ENCODE results near the gene TAF9. TPM values are rescaled to one million over a fixed set of nuclear protein-coding genes. Genes with fewer than 3 reads are reported as not detected.
A peak's percentile ranks its signal among the peaks of the same experiment; 100 is the strongest.

Gene TAF9, protein sequence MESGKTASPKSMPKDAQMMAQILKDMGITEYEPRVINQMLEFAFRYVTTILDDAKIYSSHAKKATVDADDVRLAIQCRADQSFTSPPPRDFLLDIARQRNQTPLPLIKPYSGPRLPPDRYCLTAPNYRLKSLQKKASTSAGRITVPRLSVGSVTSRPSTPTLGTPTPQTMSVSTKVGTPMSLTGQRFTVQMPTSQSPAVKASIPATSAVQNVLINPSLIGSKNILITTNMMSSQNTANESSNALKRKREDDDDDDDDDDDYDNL
- total RNA-seq (10 to 100 TPM; 34.9 to 53.6 (median 39.4) TPM), polyA plus RNA-seq (73.1 TPM)
- long read RNA-seq, donor 1, transcript TAF9-201 (3 exons, 1,283 nt) = major isoform, 58 of 63 reads
- long read RNA-seq, donor 1, partial matches to known transcripts = 0 of 63 reads
- long read RNA-seq, donor 1, other reads (novel, unspliced or antisense) = 1 of 63 reads
- long read RNA-seq, donor 2, transcript TAF9-201 (3 exons, 1,283 nt) = major isoform, 17 of 18 reads
- long read RNA-seq, donor 2, partial matches to known transcripts = 0 of 18 reads
- long read RNA-seq, donor 2, other reads (novel, unspliced or antisense) = 1 of 18 reads
- long read RNA-seq, donor 3, transcript TAF9-201 (3 exons, 1,283 nt) = major isoform, 54 of 71 reads
- long read RNA-seq, donor 3, partial matches to known transcripts = 3 of 71 reads
- long read RNA-seq, donor 3, other reads (novel, unspliced or antisense) = 3 of 71 reads
- long read RNA-seq, donor 4, transcript TAF9-201 (3 exons, 1,283 nt) = major isoform, 17 of 22 reads
- long read RNA-seq, donor 4, partial matches to known transcripts = 0 of 22 reads
- long read RNA-seq, donor 4, other reads (novel, unspliced or antisense) = 1 of 22 reads

GRCh38 chr5:69369340-69370121 is at the start of gene TAF9, which contains the start of the genes AK6 and RAD17:
Gene TAF9, minus strand, starts transcription at chr5:69369520. Its CDS starts 3,783 bp downstream, at chr5:69365737.
Gene AK6, minus strand, starts transcription at chr5:69369520. Its CDS starts 30 bp downstream, at chr5:69369490.
Gene RAD17, plus strand, starts transcription at chr5:69369818. Its CDS starts 2,391 bp downstream, at chr5:69372209.
- Histone ChIP-seq H3K27ac (ENCODE audit: low read length) (peak within 1 kb of the TSS; percentile 86), H3K9me3 (ENCODE audit: control insufficient read depth, low read length) (no peaks in the 10 kb centered on the region), H3K27me3 (ENCODE audit: control insufficient read depth, insufficient read depth) (no peaks in the 10 kb centered on the region), H3K4me1 (ENCODE audit: control insufficient read depth, insufficient read depth, low read length) (peaks cover 2% of the 10 kb centered on the region), H3K4me3 (ENCODE audit: low read length) (peak within 1 kb of the TSS; percentile 83)
- intact Hi-C loops (cut with DNase I) = no loop called here
- DNase-seq (peak; percentile 95 to 98 (median 96)), ATAC-seq (peak; percentile 99)
- under 1% methylated on average over 66 of the region's 66 CpGs for whole genome bisulfite sequencing

- no peak for DNase-seq
- Histone ChIP-seq H3K27ac (ENCODE audit: low read length) (no peak overlapping the region), H3K4me3 (ENCODE audit: low read length) (no peak overlapping the region), H3K27me3 (ENCODE audit: control insufficient read depth, insufficient read depth) (no peaks in the 10 kb centered on the region), H3K9me3 (ENCODE audit: control insufficient read depth, low read length) (no peaks in the 10 kb centered on the region), H3K4me1 (ENCODE audit: control insufficient read depth, insufficient read depth, low read length) (no peaks in the 10 kb centered on the region)
- intact Hi-C loops (cut with DNase I) = no loop called here
- no peak for ATAC-seq
- 92% methylated on average over 3 of the region's 3 CpGs for WGBS
Measured at GRCh38 chr5:69418554-69418953, 49.2 kb upstream of the TAF9 start.

GRCh38 chr5:69416699-69417098 is 47.4 kb upstream of the TAF9 start:
- ATAC-seq (no peak), DNase-seq (no peak)
- no peak overlapping the region for H3K4me3 ChIP-seq (ENCODE audit: low read length)
- no peaks in the 10 kb centered on the region for H3K27me3 ChIP-seq (ENCODE audit: control insufficient read depth, insufficient read depth)
- no peaks in the 10 kb centered on the region for H3K4me1 ChIP-seq (ENCODE audit: control insufficient read depth, insufficient read depth, low read length)
- no peaks in the 10 kb centered on the region for H3K9me3 ChIP-seq (ENCODE audit: control insufficient read depth, low read length)
- no peak overlapping the region for H3K27ac ChIP-seq (ENCODE audit: low read length)
- intact Hi-C loops (cut with DNase I) = no loop called here

DNA sequence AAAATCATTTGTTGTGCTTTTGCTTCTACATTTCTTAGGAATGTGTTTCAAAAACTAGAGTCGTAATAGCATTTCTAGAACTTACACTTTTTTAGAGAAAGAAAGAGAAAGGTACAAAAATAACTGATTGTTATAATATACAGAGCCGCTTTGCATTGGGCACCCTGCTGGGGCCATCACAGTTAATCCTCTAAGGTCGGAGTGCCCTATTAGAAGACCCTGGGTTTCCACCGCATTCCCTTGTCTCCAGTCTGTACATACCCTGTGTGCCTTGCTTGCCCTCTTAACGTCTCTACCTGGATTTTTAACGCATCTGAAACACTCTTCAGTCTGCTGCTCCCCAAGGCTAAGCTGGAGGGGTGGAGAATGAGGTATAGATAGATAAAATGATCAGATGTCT is 46.9 kb upstream of the TAF9 start:
- no peaks in the 10 kb centered on the region for H3K9me3 ChIP-seq (ENCODE audit: control insufficient read depth, low read length)
- no peaks in the 10 kb centered on the region for H3K4me1 ChIP-seq (ENCODE audit: control insufficient read depth, insufficient read depth, low read length)
- intact Hi-C loops (cut with DNase I) = no loop called here
- no peak overlapping the region for H3K4me3 ChIP-seq (ENCODE audit: low read length)
- 93% methylated on average over 6 of the region's 6 CpGs for WGBS
- ATAC-seq (no peak), DNase-seq (no peak)
- no peak overlapping the region for H3K27ac ChIP-seq (ENCODE audit: low read length)
- H3K27me3 ChIP-seq (ENCODE audit: control insufficient read depth, insufficient read depth) = no peaks in the 10 kb centered on the region

GRCh38 chr5:69415584-69415958 is 46.3 kb upstream of the TAF9 start:
- WGBS = 56% methylated on average over 18 of the region's 18 CpGs
- Histone ChIP-seq H3K9me3 (ENCODE audit: control insufficient read depth, low read length) (no peaks in the 10 kb centered on the region), H3K27me3 (ENCODE audit: control insufficient read depth, insufficient read depth) (no peaks in the 10 kb centered on the region), H3K27ac (ENCODE audit: low read length) (no peak overlapping the region), H3K4me1 (ENCODE audit: control insufficient read depth, insufficient read depth, low read length) (no peaks in the 10 kb centered on the region), H3K4me3 (ENCODE audit: low read length) (peak overlapping the region; percentile 68)
- ATAC-seq = no peak
- intact Hi-C loops (cut with DNase I) = no loop called here
- DNase-seq = no peak

GRCh38 chr5:69414885-69415583 is 45.7 kb upstream of the TAF9 start, which contains the start of gene MARVELD2:
Gene MARVELD2, plus strand, starts transcription at chr5:69415116. Its CDS starts 4,270 bp downstream, at chr5:69419386.
- WGBS = 19% methylated on average over 78 of the region's 78 CpGs
- ATAC-seq (peak; percentile 97 to 99), DNase-seq (peak; percentile 71 to 86 (median 85))
- intact Hi-C loops (cut with DNase I) = no loop called here
- no peaks in the 10 kb centered on the region for H3K27me3 ChIP-seq (ENCODE audit: control insufficient read depth, insufficient read depth)
- peak within 1 kb of the TSS; percentile 68 for H3K4me3 ChIP-seq (ENCODE audit: low read length)
- H3K9me3 ChIP-seq (ENCODE audit: control insufficient read depth, low read length) = no peaks in the 10 kb centered on the region
- no peaks in the 10 kb centered on the region for H3K4me1 ChIP-seq (ENCODE audit: control insufficient read depth, insufficient read depth, low read length)
- H3K27ac ChIP-seq (ENCODE audit: low read length) = no peak within 1 kb of the TSS

GRCh38 chr5:69404659-69405330 is 35.5 kb upstream of the TAF9 start:
- no peaks in the 10 kb centered on the region for H3K4me1 ChIP-seq (ENCODE audit: control insufficient read depth, insufficient read depth, low read length)

GRCh38 chr5:69378376-69378775 is 9.1 kb upstream of the TAF9 start:
- no peaks in the 10 kb centered on the region for H3K27me3 ChIP-seq (ENCODE audit: control insufficient read depth, insufficient read depth)
- H3K4me3 ChIP-seq (ENCODE audit: low read length) = no peak overlapping the region
- DNase-seq (no peak), ATAC-seq (no peak)
- no peaks in the 10 kb centered on the region for H3K4me1 ChIP-seq (ENCODE audit: control insufficient read depth, insufficient read depth, low read length)
- intact Hi-C loops (cut with DNase I) = no loop called here
- H3K9me3 ChIP-seq (ENCODE audit: control insufficient read depth, low read length) = no peaks in the 10 kb centered on the region
- no peak overlapping the region for H3K27ac ChIP-seq (ENCODE audit: low read length)

More at GRCh38 chr5:69404659-69405330, 35.5 kb upstream of the TAF9 start:
- intact Hi-C loops (cut with DNase I) = no loop called here
- H3K9me3 ChIP-seq (ENCODE audit: control insufficient read depth, low read length) = no peaks in the 10 kb centered on the region
- 88% methylated on average over 15 of the region's 15 CpGs for WGBS
- ATAC-seq (no peak), DNase-seq (no peak)
- H3K27me3 ChIP-seq (ENCODE audit: control insufficient read depth, insufficient read depth) = no peaks in the 10 kb centered on the region
- no peak overlapping the region for H3K4me3 ChIP-seq (ENCODE audit: low read length)
- no peak overlapping the region for H3K27ac ChIP-seq (ENCODE audit: low read length)

DNA sequence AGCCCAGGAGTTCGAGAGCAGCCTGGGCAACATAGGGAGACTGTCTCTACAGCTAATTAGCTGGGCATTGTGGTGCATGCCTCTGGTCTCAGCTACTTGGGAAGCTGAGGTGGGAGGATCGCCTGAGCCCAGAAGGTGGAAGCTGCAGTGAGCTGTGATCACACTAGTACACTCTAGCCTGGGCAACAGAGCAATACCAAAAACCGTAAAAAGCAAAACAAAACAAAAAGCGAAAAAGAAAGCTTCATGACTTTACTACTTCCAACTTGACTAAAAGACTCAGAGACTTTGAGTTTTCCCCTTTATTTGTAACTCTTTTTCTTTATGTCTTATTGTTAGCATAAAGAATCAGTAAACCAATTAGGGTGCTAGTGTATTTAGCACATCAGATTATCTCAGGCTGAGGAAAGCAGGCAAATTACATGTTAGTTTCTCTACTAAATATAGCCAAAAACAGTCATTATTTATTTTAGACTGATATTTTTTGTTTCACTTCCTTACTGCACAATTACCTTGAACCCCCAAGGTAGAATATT is 5.7 kb upstream of the TAF9 start:
- WGBS = 95% methylated on average over 4 of the region's 4 CpGs
- ATAC-seq (no peak), DNase-seq (no peak)
- Histone ChIP-seq H3K4me3 (ENCODE audit: low read length) (no peak overlapping the region), H3K27me3 (ENCODE audit: control insufficient read depth, insufficient read depth) (no peaks in the 10 kb centered on the region), H3K9me3 (ENCODE audit: control insufficient read depth, low read length) (no peaks in the 10 kb centered on the region), H3K4me1 (ENCODE audit: control insufficient read depth, insufficient read depth, low read length) (no peaks in the 10 kb centered on the region), H3K27ac (ENCODE audit: low read length) (no peak overlapping the region)
- intact Hi-C loops (cut with DNase I) = no loop called here

DNA sequence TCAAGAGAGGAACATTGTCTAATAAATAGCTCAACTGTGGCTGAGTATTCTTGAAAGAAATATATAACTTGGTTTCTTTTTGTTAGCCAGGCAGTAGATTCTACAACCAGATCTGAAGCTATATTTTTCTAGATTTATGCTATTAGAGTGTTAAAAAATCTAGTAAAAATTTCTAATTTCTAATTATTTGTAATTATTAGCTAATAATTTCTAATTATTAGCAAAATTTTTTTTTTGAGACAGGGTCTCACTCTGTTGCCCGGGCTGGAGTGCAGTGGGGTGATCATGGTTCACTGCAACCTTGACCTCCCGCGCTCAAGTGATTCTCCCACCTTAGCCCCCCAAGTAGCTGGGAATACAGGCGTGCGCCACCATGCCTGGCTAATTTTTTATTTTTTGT is 3.1 kb upstream of the TAF9 start:
- Histone ChIP-seq H3K9me3 (ENCODE audit: control insufficient read depth, low read length) (no peaks in the 10 kb centered on the region), H3K27ac (ENCODE audit: low read length) (no peak overlapping the region), H3K4me3 (ENCODE audit: low read length) (no peak overlapping the region), H3K27me3 (ENCODE audit: control insufficient read depth, insufficient read depth) (no peaks in the 10 kb centered on the region), H3K4me1 (ENCODE audit: control insufficient read depth, insufficient read depth, low read length) (peaks cover 2% of the 10 kb centered on the region)
- DNase-seq = no peak
- WGBS = 98% methylated on average over 5 of the region's 5 CpGs
- intact Hi-C loops (cut with DNase I) = no loop called here
- ATAC-seq = no peak

All from right cardiac atrium (tissue), 5 donors.